ENCODE measurements around the gene LIFR. TPM values are rescaled to one million over a fixed set of nuclear protein-coding genes. Genes with fewer than 3 reads are reported as not detected.

The LIFR gene
- total and polyA plus RNA-seq, 2 of the 4 experiments (the other 2 are of a cell fraction): 1.9 to 10.4 TPM

- Histone ChIP-seq H2BK20ac (ENCODE audit: low read depth, low read length) (no peak overlapping the region), H2AFZ (replicated peaks; ENCODE audit: low read length, poor library complexity) (no peak overlapping the region), H3K27ac (ENCODE audit: insufficient read depth, low read length) (no peak overlapping the region), H3K9me3 (ENCODE audit: control insufficient read depth, insufficient read depth, low read length) (0 out of 2 replicates have a peak, but pooled peaks cover 1% of the 10 kb centered on the region), H3K4ac (ENCODE audit: low read depth, low read length) (no peak overlapping the region), H3K9ac (ENCODE audit: low read depth, low read length) (no peak overlapping the region), H4K20me1 (ENCODE audit: insufficient read depth, low read length) (no peaks in the 10 kb centered on the region), H3K23ac (ENCODE audit: low read depth, low read length) (no peak overlapping the region), H2AK9ac (replicated peaks; ENCODE audit: low read depth, low read length, poor library complexity) (no peak overlapping the region), H3K4me3 (ENCODE audit: insufficient read depth, low read depth, low read length) (no peak overlapping the region), H2BK5ac (ENCODE audit: low read depth, low read length, poor library complexity, severe bottlenecking) (no peak overlapping the region), H3K18ac (ENCODE audit: low read depth, low read length) (no peak overlapping the region), H3K9me1 (ENCODE audit: insufficient read depth, low read length) (no peaks in the 10 kb centered on the region), H2BK120ac (ENCODE audit: low read depth, low read length) (no peak overlapping the region), H3K79me1 (ENCODE audit: low read depth in 1 of 2, low read length in 2 of 2) (0 out of 4 replicates have a peak, but pooled peaks cover 0 to under 1% of the 10 kb centered on the region in 2 experiments), H3K4me1 (ENCODE audit: control insufficient read depth, insufficient read depth, low read length) (no peaks in the 10 kb centered on the region), H4K8ac (ENCODE audit: low read depth in 2 of 2, low read length in 2 of 2) (no peak overlapping the region), H4K91ac (ENCODE audit: insufficient read depth, low read depth, low read length) (no peak overlapping the region), H3K56ac (ENCODE audit: extremely low read depth, insufficient read depth, low read length) (no peak overlapping the region), H3K36me3 (ENCODE audit: control insufficient read depth, insufficient read depth, low read length) (no peaks in the 10 kb centered on the region), H2AK5ac (ENCODE audit: low read depth, low read length) (no peak overlapping the region), H4K5ac (ENCODE audit: low read depth, low read length) (no peak overlapping the region), H3K4me2 (ENCODE audit: low read depth, low read length) (no peak overlapping the region), H2BK15ac (ENCODE audit: low read depth, low read length) (no peak overlapping the region), H3K14ac (replicated peaks; ENCODE audit: low read depth, low read length) (no peak overlapping the region), H3K27me3 (ENCODE audit: control insufficient read depth, insufficient read depth, low read length) (peaks cover 10% of the 10 kb centered on the region)
- DNase-seq (no peak), ATAC-seq (ENCODE audit: low read depth) (no peak)
- TF ChIP-seq MAFK (IDR thresholded peaks at IDR 0.05; ENCODE audit: low read depth, low read length): no peak
- TF ChIP-seq CTCF (conservative IDR thresholded peaks at IDR 0.05; ENCODE audit: low read depth, low read length): no peak
- TF ChIP-seq SMC3 (IDR thresholded peaks at IDR 0.05; ENCODE audit: low read depth, low read length): no peak
- no peak for TF ChIP-seq ELK1 (IDR thresholded peaks at IDR 0.05; ENCODE audit: borderline replicate concordance, low read depth, low read length)
- TF ChIP-seq FOS (IDR thresholded peaks at IDR 0.05; ENCODE audit: low read depth, low read length): no peak
- no peak for TF ChIP-seq POLR2A (IDR thresholded peaks at IDR 0.05; ENCODE audit: low read depth, low read length)
- no peak for TF ChIP-seq MXI1 (IDR thresholded peaks at IDR 0.05; ENCODE audit: borderline replicate concordance, low read depth, low read length)
- no peak for TF ChIP-seq RCOR1 (IDR thresholded peaks at IDR 0.05; ENCODE audit: insufficient replicate concordance, low read length)
- TF ChIP-seq CHD1 (IDR thresholded peaks at IDR 0.05; ENCODE audit: low read depth, low read length): no peak
- TF ChIP-seq MAZ (IDR thresholded peaks at IDR 0.05; ENCODE audit: borderline replicate concordance, low read depth, low read length): no peak
- TF ChIP-seq RFX5 (IDR thresholded peaks at IDR 0.05; ENCODE audit: low read depth, low read length): no peak
- TF ChIP-seq BHLHE40 (IDR thresholded peaks at IDR 0.05; ENCODE audit: low read depth, low read length): no peak
- BruUV-seq (replicated peaks): no TSS peak
- in situ Hi-C loops (cut with MboI; ENCODE audit: low sequenced_read_pairs) (no loop called here), intact Hi-C loops (cut with micrococcal nuclease) (no loop called here), dilution Hi-C loops (cut with HindIII; ENCODE audit: low sequenced_read_pairs, unreplicated experiment) (no loop called here)
- WGBS, 2 experiments (ENCODE audit: extremely low coverage in 2 of 2, insufficient read length in 1 of 2): no CpG with 5 or more reads among the region's 5 CpGs
- ChIA-PET CTCF (no interaction called here), POLR2A (ENCODE audit: unreplicated experiment) (no interaction called here)
Measured at GRCh38 chr5:38563624-38564023, 7.2 kb upstream of the LIFR start.
